Gastroesophageal sphincter (tissue), 3 donors: ENCODE results near the gene LARP1.

Experiments used
- CTCF ChIP-seq, 4 experiments: fragments of 200-600 bp in 2 of 4; fragments of 450-650 bp in 2 of 4; sonication (generic) in 1 of 4; IDR thresholded peaks; one replicate each; pipeline ENCODE4 v1.5.1; 2017 to 2019; ENCODE audit warnings: antibody characterized with exemption in 4 of 4, mild to moderate bottlenecking in 2 of 4, moderate library complexity in 2 of 4
- EP300 ChIP-seq: sonication (generic); formaldehyde crosslinking; IDR thresholded peaks from one replicate; pipeline ENCODE4 v1.6.1; 2017; ENCODE audit warnings: antibody characterized with exemption, mild to moderate bottlenecking

DNA sequence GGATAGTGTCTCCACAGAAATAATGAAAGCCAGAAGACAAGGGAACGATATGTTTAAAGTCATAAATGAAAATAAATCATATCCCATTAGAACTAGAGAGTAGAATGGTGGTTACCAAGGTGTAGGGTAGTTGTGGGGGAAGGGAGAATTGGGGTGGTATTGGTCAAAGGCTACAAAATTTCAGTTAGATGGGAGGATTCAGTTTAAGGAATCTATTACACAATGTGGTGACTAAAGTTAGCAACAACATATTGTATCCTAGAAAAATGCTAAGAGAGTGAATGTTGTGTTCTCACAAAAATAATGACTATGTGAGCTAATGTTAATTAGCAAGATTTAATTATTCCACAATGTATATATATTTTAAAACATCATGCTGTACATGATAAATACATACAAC, 27.8 kb upstream of the LARP1 start:
- TF ChIP-seq CTCF (IDR thresholded peaks at IDR 0.05) = no peak
- TF ChIP-seq EP300 = no peak
